Right renal pelvis (tissue), 4 donors: ENCODE data around the gene FRMD4A. TPM values are rescaled to one million over a fixed set of nuclear protein-coding genes. Genes with fewer than 3 reads are reported as not detected.
"Not testable (repeated sequence)": the region's sequence is repeated elsewhere in the genome, so short reads cannot be mapped to it uniquely, and the experiment has no call there.

ENCODE experiments used
- DNase-seq, 4 donors: peaks; one replicate each; pipeline ENCODE4 v3.0.0-alpha.2; 2013; ENCODE audit warnings: low read depth in 4 of 4, low spot score in 3 of 4, missing footprints in 1 of 4
- polyA plus RNA-seq, 4 donors: library from polyadenylated mRNA; unstranded; fragments of 120-200 nt; gene quantifications; one replicate each; pipeline ENCODE4 v1.2.1, GENCODE V29; 2013; ENCODE audit not compliant: insufficient read length in 4 of 4

FRMD4A gene
- polyA plus RNA-seq, 4 donors = 76.2 to 81.0 (median 78.2) TPM

GRCh38 chr10:13969118-13969791 lies 361.5 kb downstream of the FRMD4A start:
- DNase-seq = no peak

GRCh38 chr10:13961853-13962252 lies 368.9 kb downstream of the FRMD4A start:
- no peak for DNase-seq

GRCh38 chr10:13961097-13961496 lies 369.6 kb downstream of the FRMD4A start:
- DNase-seq = no peak

GRCh38 chr10:13960603-13961002 lies 370.1 kb downstream of the FRMD4A start:
- no peak for DNase-seq

- DNase-seq = no peak
These were observed 371.0 kb downstream of the FRMD4A start for GRCh38 chr10:13959443-13960359.

GRCh38 chr10:13957856-13958255 lies 372.9 kb downstream of the FRMD4A start:
- DNase-seq = no peak

- DNase-seq = no peak
These were observed 373.9 kb downstream of the FRMD4A start for GRCh38 chr10:13956826-13957225.

GRCh38 chr10:13955409-13956068 lies 375.2 kb downstream of the FRMD4A start:
- DNase-seq = no peak

GRCh38 chr10:13954195-13954594 lies 376.5 kb downstream of the FRMD4A start:
- DNase-seq = not testable (repeated sequence)

GRCh38 chr10:13953371-13953770 lies 377.4 kb downstream of the FRMD4A start:
- DNase-seq = no peak

GRCh38 chr10:13950543-13950939 lies 380.2 kb downstream of the FRMD4A start:
- no peak for DNase-seq

- no peak for DNase-seq
These were observed 380.7 kb downstream of the FRMD4A start for GRCh38 chr10:13949844-13950542.

GRCh38 chr10:13946209-13946460 lies 384.6 kb downstream of the FRMD4A start:
- DNase-seq = no peak

- peak; percentile 71 to 87 (median 79) for DNase-seq
These were observed 385.1 kb downstream of the FRMD4A start for GRCh38 chr10:13945390-13946208.

GRCh38 chr10:13944823-13945222 lies 385.9 kb downstream of the FRMD4A start:
- no peak for DNase-seq

GRCh38 chr10:13943735-13944398 lies 386.9 kb downstream of the FRMD4A start:
- no peak for DNase-seq

- DNase-seq = no peak
These were observed 388.7 kb downstream of the FRMD4A start for GRCh38 chr10:13942035-13942434.

GRCh38 chr10:13939391-13939790 lies 391.3 kb downstream of the FRMD4A start:
- no peak for DNase-seq

GRCh38 chr10:13938950-13939349 lies 391.8 kb downstream of the FRMD4A start:
- no peak for DNase-seq

- DNase-seq = no peak
These were observed 393.9 kb downstream of the FRMD4A start for GRCh38 chr10:13936826-13937225.
